IPS-15b (cell line): ENCODE measurements around the gene CMA1.

Source experiments
- H3K27me3 ChIP-seq: one replicate; pipeline ENCODE4 v1.6.1; 2013; ENCODE audit warnings: low read length; ENCODE audit not compliant: control insufficient read depth, insufficient read depth
- H3K36me3 ChIP-seq: one replicate; pipeline ENCODE4 v1.6.1; 2013; ENCODE audit warnings: low read length; ENCODE audit not compliant: control insufficient read depth, insufficient read depth
- H3K4me1 ChIP-seq: one replicate; pipeline ENCODE4 v1.6.1; 2013; ENCODE audit warnings: mild to moderate bottlenecking, low read length; ENCODE audit not compliant: control insufficient read depth, insufficient read depth
- H3K4me3 ChIP-seq: one replicate; pipeline ENCODE4 v1.5.1; 2013; ENCODE audit warnings: low read depth, low read length
- H3K9ac ChIP-seq: one replicate; pipeline ENCODE4 v1.6.1; 2013; ENCODE audit warnings: low read depth, mild to moderate bottlenecking, low read length
- H3K9me3 ChIP-seq: one replicate; pipeline ENCODE4 v1.6.1; 2013; ENCODE audit warnings: mild to moderate bottlenecking, low read length; ENCODE audit not compliant: control insufficient read depth, insufficient read depth

CMA1 gene

DNA sequence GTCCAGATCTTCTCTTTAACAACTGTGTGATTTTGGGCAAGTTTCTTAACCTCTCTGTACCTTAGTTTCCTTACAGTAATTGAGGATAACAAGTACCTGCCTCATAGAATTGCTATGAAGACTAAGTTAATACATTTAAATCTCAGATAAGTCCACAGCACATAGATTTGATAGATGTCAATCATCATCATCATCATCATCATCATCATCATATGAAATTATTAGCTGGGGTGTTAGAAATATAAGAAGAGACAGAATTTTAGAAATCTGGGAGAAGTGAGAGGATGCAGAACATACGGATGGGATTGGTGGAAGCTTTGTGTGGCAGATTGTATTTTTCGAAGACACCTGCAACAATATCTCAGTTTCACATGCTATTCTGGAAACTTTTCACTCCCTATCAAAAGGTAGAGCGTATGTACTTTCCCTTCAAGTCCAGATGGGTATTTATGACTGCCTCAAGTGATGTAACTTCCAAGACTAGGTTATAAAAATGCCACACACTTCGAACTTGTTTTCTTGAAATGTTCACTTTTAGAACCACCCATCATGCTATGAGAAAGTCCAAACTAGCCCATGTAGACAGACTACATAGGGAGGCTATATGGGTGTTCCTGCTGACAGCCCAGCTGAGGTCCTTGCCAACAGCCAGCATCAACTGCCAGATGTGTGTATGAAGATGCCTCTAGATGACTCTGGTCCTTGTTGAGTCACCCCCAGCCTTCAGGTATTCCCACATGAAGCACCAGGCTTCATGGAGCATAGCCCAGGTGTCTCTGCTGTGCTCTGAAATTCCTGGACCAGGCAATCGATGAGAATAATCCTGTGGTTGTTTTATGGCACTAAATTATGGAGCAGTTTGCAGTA lies 44.8 kb downstream of the CMA1 start:
- no peak overlapping the region for H3K9ac ChIP-seq
- H3K36me3 ChIP-seq, result no peaks in the 10 kb centered on the region
- no peaks in the 10 kb centered on the region for H3K4me1 ChIP-seq
- no peak overlapping the region for H3K4me3 ChIP-seq
- H3K27me3 ChIP-seq, result no peaks in the 10 kb centered on the region
- no peaks in the 10 kb centered on the region for H3K9me3 ChIP-seq

DNA sequence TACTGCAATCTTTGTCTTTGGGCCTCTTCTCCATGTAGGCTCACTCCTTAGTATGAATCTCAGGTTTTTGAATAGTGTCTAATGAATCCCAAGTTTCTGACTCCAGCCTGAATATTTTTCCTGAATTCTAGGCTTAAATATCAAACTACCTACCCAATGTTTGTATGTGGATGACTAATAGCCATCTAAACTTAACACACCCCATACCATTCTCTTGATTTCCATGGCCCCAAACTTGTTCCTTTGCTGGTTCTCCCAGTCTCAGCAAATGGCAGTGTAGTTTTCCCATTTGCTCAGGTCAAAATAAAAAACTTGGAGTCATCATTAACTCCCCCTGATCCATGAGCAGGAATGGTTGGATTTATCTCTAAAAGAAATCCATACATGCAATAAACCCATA lies 46.7 kb downstream of the CMA1 start:
- Histone ChIP-seq H3K4me3 (no peak overlapping the region), H3K27me3 (no peaks in the 10 kb centered on the region), H3K36me3 (no peaks in the 10 kb centered on the region), H3K4me1 (no peaks in the 10 kb centered on the region), H3K9me3 (no peaks in the 10 kb centered on the region), H3K9ac (no peak overlapping the region)

GRCh38 chr14:24459331-24459730 lies 48.7 kb downstream of the CMA1 start:
- no peaks in the 10 kb centered on the region for H3K27me3 ChIP-seq
- no peak overlapping the region for H3K9ac ChIP-seq
- H3K9me3 ChIP-seq, result peaks cover 1% of the 10 kb centered on the region
- no peaks in the 10 kb centered on the region for H3K36me3 ChIP-seq
- no peaks in the 10 kb centered on the region for H3K4me1 ChIP-seq
- no peak overlapping the region for H3K4me3 ChIP-seq

DNA sequence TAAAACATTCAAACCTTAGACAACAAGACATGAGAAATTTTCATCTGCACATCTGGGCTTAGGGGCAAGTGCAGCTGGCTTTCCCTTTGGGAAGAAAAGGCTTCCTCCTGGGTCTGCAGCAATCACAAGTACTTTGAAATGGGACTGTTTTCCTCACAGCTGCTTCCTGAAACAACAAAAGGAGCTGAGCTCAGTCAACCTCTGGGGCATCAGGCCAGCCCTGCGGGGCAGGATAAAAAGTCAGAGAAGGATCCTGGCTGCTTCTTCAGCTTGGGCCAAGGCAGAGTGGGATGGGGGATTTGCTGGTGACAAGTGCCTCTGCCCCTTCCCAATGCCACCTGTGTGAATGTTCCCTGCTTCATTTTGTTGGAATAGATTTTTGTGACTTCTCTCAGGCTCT lies 49.3 kb downstream of the CMA1 start:
- no peak overlapping the region for H3K9ac ChIP-seq
- H3K4me3 ChIP-seq, result no peak overlapping the region
- H3K27me3 ChIP-seq, result no peaks in the 10 kb centered on the region
- H3K4me1 ChIP-seq, result no peaks in the 10 kb centered on the region
- H3K9me3 ChIP-seq, result peaks cover 7% of the 10 kb centered on the region
- no peaks in the 10 kb centered on the region for H3K36me3 ChIP-seq

DNA sequence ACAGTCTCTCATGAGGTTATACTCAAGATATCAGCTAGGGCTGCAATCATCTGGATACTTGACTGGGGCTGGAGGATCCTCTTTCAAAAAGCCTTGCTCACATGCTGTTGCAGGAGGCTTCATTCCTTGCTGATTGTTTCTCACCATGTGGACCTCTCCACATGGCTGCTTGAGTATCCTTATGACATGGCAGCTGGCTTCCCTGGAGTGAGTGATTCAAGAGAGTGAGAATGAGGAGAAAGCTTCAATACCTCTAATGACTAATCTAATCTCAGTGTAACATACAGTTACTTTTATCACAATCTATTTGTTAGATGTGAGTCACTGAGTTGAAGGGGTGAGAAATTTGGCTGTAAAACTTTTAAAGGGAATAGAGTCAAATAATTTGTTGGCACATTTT lies 51.1 kb downstream of the CMA1 start:
- Histone ChIP-seq H3K9me3 (peaks cover 9% of the 10 kb centered on the region), H3K4me3 (no peak overlapping the region), H3K36me3 (no peaks in the 10 kb centered on the region), H3K9ac (no peak overlapping the region), H3K4me1 (no peaks in the 10 kb centered on the region), H3K27me3 (no peaks in the 10 kb centered on the region)
